DND-41 (cell line): ENCODE data around the gene EFHD1.

Experiments
- CTCF ChIP-seq: IDR thresholded peaks from 2 replicates; pipeline ENCODE4 v1.5.1; 2012; ENCODE audit warnings: borderline replicate concordance, low read length, moderate library complexity, mild to moderate bottlenecking; ENCODE audit not compliant: poor library complexity, severe bottlenecking; ENCODE audit errors: extremely low read depth
- EZH2 ChIP-seq: IDR thresholded peaks from 3 replicates; pipeline ENCODE4 v1.6.1; 2012; ENCODE audit warnings: borderline replicate concordance, low read depth, mild to moderate bottlenecking, moderate library complexity, low read length, inconsistent platforms; ENCODE audit not compliant: severe bottlenecking

- TF ChIP-seq CTCF (no peak), EZH2 (no peak)
These were observed 1.1 kb downstream of the EFHD1 start for GRCh38 chr2:232634206-232635150.
